NCI-H1694 treated with DMSO at 0.1 percent for 48 hours (cell line): ENCODE results near the gene FFAR4.
"Not testable (repeated sequence)": the region's sequence is repeated elsewhere in the genome, so short reads cannot be mapped to it uniquely, and the experiment has no call there.

ENCODE experiments used
- DNase-seq: peaks from one replicate; lab custom pipeline; 2025; lab: John Stamatoyannopoulos, UW

FFAR4 gene

DNA sequence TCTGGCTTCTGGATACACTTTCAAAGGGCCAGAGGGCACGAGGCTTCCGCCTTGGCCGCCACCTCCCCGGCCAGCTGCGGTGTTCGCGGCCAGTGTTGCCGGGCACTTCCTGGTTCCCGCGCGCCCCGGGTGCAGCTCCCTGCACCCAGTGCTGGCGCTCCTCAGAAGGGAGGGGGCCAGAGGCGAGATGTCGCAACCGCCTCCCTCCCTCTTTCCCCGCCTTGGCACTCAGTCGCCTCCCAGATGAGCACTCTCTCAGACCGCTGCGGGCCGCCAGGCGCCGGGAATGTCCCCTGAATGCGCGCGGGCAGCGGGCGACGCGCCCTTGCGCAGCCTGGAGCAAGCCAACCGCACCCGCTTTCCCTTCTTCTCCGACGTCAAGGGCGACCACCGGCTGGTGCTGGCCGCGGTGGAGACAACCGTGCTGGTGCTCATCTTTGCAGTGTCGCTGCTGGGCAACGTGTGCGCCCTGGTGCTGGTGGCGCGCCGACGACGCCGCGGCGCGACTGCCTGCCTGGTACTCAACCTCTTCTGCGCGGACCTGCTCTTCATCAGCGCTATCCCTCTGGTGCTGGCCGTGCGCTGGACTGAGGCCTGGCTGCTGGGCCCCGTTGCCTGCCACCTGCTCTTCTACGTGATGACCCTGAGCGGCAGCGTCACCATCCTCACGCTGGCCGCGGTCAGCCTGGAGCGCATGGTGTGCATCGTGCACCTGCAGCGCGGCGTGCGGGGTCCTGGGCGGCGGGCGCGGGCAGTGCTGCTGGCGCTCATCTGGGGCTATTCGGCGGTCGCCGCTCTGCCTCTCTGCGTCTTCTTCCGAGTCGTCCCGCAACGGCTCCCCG, at the start of gene FFAR4:
Gene FFAR4 (plus strand): TSS at position 231 of the 842 bp plus-strand sequence. CDS start 56 bp downstream, at position 287.
- DNase-seq, result no peak

- DNase-seq, result no peak
Observed at GRCh38 chr10:93518531-93518930, 47.9 kb upstream of the FFAR4 start.

DNA sequence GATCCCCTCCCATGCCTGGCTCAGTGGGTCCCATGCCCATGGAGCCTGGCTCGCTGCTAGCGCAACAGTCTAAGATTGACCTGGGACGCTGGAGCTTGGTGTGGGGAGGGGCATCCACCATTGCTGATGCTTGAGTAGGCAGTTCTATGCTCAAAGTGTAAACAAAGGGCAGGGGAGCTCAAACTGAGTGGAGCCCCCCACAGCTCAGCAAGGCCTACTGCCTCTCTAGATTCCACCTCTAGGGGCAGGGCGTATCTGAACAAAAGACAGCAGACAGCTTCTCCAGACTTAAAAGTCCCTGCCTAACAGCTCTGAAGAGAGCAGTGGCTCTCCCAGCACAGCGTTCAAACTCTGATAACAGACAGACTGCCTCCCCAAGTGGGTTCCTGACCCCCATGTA, 31.2 kb upstream of the FFAR4 start:
- DNase-seq, result no peak

DNA sequence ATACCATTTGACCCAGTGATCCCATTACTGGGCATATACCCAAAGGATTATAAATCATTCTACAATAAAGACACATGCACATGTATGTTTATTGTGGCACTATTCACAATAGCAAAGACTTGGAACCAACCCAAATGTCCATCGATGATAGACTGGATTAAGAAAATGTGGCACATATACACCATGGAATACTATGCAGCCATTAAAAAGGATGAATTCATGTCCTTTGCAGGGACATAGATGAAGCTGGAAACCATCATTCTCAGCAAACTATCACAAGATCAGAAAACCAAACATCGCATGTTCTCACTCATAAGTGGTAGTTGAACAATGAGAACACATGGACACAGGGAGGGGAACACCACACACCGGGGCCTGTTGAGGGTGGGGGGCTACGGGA, 25.6 kb upstream of the FFAR4 start:
- DNase-seq, result not testable (repeated sequence)

DNA sequence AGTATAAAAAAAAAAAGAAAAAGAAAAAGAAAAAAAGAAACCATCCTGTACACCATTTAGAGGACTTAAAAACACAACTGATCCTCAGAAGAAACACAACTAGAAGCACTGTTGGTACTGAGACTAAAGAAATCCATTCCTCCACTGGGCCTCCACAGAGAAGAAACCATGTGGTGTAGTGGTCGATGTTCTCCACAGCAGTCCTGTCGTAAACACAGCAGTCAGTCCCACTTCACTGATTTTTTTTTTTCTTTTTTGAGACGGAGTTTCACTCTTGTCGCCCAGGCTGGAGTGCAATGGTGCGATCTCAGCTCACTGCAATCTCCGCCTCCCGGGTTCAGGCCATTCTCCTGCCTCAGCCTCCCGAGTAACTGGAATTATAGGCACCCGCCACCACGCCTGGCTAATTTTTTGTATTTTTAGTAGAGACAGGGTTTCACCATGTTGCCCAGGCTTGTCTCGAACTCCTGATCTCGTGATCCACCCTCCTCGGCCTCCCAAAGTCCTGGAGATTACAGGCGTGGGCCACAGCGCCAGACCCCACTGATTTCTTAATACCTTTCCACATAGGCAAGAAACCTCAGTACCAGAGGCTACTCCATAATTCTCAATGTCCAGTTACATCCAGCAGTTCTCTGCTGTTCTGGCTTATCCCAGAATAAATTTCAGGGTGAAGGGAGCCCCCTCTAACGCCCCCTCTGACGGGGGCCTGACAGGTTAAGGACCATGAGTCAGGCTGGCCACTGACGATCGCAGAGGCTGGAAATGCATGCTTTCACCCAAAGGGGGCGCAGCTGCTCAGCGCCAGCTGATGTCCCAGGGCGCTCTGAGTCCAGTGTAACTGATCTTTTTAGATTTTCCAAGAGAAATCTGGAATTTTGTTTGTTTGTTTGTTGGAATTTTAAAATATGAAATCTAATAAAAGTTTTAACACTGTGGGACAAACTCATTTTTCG, 24.8 kb upstream of the FFAR4 start:
- peak; percentile 66 for DNase-seq

GRCh38 chr10:93542358-93542791, 24.1 kb upstream of the FFAR4 start:
- peak; percentile 66 for DNase-seq

DNA sequence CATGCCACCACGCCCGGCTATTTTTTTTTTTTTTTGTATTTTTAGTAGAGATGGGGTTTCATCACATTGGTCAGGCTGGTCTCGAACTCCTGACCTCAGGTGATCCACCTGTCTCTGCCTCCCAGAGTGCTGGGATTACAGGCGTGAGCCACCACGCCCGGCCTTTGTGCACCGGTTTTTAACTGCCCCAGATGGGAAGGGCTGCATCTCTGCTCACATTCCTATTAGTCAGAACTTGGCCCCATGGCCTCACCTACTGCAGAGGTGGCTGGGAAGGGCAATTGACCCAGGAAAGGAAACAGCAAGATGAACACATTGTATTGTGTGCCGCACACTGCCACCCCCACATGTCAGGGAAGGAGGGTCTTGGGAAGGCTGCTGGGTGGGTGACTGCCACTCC, 19.5 kb upstream of the FFAR4 start:
- DNase-seq, result not testable (repeated sequence)

DNA sequence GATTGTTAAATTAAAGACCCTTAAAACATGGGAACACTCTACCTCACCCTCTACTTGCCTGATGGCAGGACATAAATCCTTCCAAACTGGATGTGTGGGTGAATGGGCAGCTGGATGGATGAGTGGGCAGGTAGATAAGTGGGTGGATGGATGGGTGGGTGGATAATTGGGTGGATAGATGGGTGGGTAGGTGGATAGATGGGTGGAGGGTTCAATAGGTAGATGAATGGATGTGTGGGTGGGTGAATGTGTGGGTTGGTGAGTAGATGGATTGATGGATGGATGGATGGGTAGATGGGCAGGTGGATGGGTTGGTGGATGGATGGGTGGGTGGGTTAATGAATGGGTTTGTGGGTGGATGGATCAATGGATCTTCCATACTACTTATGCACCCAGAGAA, 18.9 kb upstream of the FFAR4 start:
- no peak for DNase-seq

- no peak for DNase-seq
Observed at GRCh38 chr10:93548376-93549071, 17.9 kb upstream of the FFAR4 start.

DNA sequence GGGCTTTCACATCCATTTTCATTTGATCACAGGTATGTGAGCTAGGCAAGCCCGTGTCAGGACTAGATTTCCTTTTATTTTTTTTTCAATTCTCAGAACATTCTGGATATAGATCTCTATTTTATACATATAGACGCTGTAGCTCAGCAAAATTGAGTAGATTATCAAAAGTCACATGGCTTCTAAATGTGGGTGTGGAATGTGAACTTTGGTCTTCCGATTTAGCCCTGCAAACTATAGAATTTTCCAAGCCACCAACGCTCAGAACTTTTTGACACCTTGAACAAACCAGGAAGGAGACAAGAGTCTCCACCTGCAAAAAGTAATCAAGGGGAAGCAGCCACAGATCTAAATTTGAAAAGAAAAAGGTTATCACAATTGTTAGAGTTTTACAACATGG, 15.9 kb upstream of the FFAR4 start:
- DNase-seq, result no peak

- no peak for DNase-seq
Observed at GRCh38 chr10:93552780-93553179, 13.7 kb upstream of the FFAR4 start.

DNA sequence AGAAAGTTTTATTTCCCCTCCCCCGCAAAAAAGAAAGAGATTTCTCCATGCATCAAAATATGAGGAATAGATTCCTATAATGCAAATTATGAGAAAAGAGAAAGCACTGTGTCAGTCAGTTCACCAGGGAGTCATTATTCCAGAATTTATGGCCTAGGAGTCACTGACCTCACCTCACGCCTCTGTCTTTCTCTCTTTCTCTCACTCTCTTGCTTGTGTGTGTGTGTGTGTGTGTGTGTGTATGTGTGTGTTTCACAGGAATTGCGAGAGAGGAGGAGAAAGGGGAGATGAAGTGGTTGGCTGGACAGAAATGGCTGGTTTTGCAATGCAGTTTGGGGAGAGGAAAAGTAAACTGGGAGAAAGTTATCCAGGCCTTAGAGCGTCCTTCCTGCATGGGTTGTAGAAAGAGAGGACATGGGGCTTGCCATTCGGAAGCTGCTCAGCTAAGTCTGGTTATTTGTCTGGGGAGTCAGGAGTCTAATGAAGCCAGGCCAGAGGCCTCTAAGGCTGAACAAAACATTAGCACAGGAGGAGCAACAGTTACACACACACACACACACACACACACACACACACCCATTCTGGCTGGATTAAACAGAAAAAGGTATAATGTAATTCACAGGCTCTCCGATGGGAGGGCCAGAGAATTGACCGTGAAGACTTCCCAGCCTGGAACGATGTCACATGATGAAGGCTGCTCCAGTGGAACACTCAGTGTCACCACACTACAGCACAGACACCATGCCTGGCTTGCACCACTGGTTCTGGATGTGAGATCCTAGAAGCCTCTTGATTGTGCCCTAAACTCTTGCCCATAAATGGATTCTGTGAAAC, 12.8 kb upstream of the FFAR4 start:
- DNase-seq, result no peak

- DNase-seq, result no peak
Observed at GRCh38 chr10:93554316-93554663, 12.2 kb upstream of the FFAR4 start.

GRCh38 chr10:93554760-93555432, 11.6 kb upstream of the FFAR4 start:
- DNase-seq, result peak; percentile 51

DNA sequence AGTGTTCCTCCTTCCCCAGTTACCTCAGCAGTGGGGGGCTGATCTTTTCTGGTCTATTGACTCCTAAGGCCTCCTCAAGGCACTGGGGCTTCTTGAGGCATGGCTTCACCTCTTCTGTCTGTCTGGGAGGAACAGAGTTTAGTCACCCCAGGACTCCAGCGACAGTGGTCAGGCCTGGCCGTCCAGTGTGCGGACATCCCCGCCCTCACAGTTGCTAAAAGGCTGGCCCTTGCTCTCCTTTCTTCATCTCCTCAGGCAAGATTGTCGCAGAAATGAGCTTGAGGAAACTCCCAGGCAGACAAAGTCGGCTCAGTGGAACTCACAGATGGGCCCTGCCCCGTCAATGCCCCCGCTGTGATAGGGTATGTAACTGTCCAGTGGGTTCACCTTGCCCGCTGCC, 7.0 kb upstream of the FFAR4 start:
- DNase-seq, result no peak

DNA sequence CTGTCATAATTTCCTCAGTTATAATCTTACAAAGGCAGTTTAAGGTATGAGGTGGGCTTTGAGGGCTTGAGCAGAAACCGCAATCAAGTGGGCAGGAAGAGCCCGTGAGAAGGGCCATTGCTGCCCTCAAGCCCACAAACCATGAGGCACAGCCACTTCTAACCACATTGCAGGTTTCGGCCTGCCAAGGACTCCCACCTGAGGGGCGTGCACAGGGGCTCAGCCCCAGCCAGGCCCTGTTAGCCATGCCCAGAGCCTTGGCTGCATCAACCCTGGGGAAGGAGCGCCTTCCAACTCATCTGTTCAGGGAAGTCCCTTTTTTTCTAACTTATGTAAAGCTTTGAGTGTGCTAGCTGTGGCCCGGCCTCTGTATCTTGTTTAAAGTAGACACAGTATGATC, 5.9 kb upstream of the FFAR4 start:
- no peak for DNase-seq

GRCh38 chr10:93565446-93565845, 1.0 kb upstream of the FFAR4 start:
- no peak for DNase-seq

GRCh38 chr10:93567277-93568104, 1.0 kb downstream of the FFAR4 start:
- no peak for DNase-seq

GRCh38 chr10:93568105-93568390, 1.6 kb downstream of the FFAR4 start:
- no peak for DNase-seq

DNA sequence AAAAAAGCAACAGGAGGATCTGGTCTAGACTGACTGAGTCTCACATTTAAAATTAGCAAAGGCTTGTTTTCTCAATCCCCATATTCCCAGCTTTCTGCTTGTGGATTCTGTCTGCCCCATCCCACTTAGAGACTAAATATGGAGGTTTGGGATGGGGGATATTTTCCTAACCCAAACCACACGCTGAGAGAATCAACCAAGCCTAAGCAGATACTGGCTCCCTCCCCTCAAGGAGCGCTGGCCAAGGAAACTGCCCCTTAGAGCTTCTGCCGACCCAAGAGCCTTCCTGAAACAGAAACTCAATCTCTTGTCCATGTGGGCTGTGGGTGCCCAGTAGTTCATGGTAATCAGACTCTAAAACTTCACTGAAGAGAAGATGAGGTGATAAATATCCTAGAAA, 3.9 kb downstream of the FFAR4 start:
- no peak for DNase-seq
